ENCODE data around the gene ESR2.

The ESR2 gene

GRCh38 chr14:64114166-64114565, 180.0 kb downstream of the ESR2 start:
- no peak overlapping the region for H3K27ac Mint-ChIP-seq
- no peak overlapping the region for H3K4me3 Mint-ChIP-seq
- ATAC-seq (replicated peaks) (no peak), DNase-seq (no peak)
- no peaks in the 10 kb centered on the region for H3K27me3 Mint-ChIP-seq
- no peaks in the 10 kb centered on the region for H3K4me1 Mint-ChIP-seq
- H3K36me3 Mint-ChIP-seq = peaks cover 3% of the 10 kb centered on the region in 2 donors
- H3K9me3 Mint-ChIP-seq = no peaks in the 10 kb centered on the region

- Mint-ChIP-seq H3K27me3 (no peaks in the 10 kb centered on the region), H3K4me1 (no peaks in the 10 kb centered on the region), H3K27ac (no peak overlapping the region)
Observed at GRCh38 chr14:64112867-64113678, 181.1 kb downstream of the ESR2 start.

GRCh38 chr14:64110802-64111201, 183.4 kb downstream of the ESR2 start:
- Mint-ChIP-seq H3K4me3 (no peak overlapping the region), H3K9me3 (no peaks in the 10 kb centered on the region), H3K27ac (no peak overlapping the region), H3K27me3 (no peaks in the 10 kb centered on the region), H3K4me1 (no peaks in the 10 kb centered on the region), H3K36me3 (peaks cover 3 to 6% of the 10 kb centered on the region in 2 donors)
- ATAC-seq (replicated peaks) (peak in 1 of 2 donors; percentile 29), DNase-seq (no peak)

More at GRCh38 chr14:64112867-64113678, 181.1 kb downstream of the ESR2 start:
- Mint-ChIP-seq H3K4me3 (no peak overlapping the region), H3K9me3 (no peaks in the 10 kb centered on the region), H3K36me3 (peaks cover 3% of the 10 kb centered on the region in 2 donors)
- DNase-seq (no peak), ATAC-seq (replicated peaks) (no peak)

DNA sequence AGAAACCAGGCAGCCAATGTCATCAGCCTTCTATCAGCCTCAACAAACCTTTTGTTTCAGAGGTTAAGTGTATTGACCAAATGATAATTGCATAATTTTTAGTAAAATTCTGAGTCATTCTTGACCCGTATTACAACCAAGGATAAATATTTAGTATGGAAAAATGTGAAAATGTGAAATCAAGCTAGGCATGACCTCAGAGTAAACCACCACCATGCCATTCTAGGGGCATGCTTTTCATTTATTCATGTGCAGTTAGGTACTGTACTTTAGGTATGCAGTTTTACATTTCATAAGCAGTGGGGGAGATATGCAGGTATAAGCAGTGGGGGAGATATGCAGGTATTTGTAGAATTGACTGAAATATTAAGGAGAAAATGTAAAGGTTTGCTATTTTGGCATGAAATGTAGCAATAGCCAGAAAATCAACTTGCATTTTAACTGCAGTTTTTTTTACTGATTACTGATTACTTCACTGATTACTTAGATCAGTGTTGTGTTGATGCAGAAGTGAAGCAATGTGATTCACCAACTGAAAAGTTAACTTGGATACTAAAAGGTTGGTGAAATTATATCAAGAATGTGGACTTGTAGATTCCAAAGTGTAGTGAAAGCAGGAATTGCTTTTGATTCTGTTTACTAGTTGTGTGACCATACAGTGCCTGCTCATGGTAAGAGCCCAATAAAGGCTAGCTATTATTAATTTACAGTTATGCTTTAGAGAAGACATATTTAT, 184.2 kb downstream of the ESR2 start:
- Mint-ChIP-seq H3K36me3 (peaks cover under 1 to 3% of the 10 kb centered on the region in 2 donors), H3K27me3 (no peaks in the 10 kb centered on the region), H3K4me3 (no peak overlapping the region), H3K27ac (no peak overlapping the region), H3K9me3 (no peaks in the 10 kb centered on the region), H3K4me1 (no peaks in the 10 kb centered on the region)
- no peak for ATAC-seq (replicated peaks)
- DNase-seq = no peak

DNA sequence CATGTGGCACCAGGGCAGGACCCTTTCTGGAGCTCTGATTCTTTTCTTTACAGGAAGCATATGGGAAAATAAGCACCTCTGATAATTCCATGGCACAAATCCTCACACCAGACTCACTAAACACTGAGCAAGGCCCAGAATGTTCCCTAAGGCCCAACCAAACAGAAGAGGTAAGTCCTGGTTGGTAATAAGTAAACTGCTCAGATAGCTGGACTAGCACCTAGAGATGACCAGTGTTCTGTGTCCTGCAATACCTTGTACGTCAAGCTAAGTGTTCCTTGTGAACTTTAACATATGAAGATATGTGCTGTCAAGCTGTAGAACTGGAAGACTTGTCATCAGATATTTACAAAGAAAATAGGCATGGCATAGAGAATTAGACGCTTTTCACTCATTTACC, 186.7 kb downstream of the ESR2 start:
- H3K4me3 Mint-ChIP-seq = no peak overlapping the region
- DNase-seq (no peak), ATAC-seq (replicated peaks) (no peak)
- no peak overlapping the region for H3K27ac Mint-ChIP-seq
- H3K36me3 Mint-ChIP-seq = peaks cover 6 to 12% of the 10 kb centered on the region in 2 donors
- no peaks in the 10 kb centered on the region for H3K4me1 Mint-ChIP-seq
- no peaks in the 10 kb centered on the region for H3K27me3 Mint-ChIP-seq
- H3K9me3 Mint-ChIP-seq = no peaks in the 10 kb centered on the region

GRCh38 chr14:64098120-64098519, 196.1 kb downstream of the ESR2 start:
- Mint-ChIP-seq H3K9me3 (no peaks in the 10 kb centered on the region), H3K4me3 (no peak overlapping the region), H3K27me3 (no peaks in the 10 kb centered on the region), H3K4me1 (peaks cover 0 to 2% of the 10 kb centered on the region in 2 donors), H3K27ac (no peak overlapping the region), H3K36me3 (peaks cover 10 to 12% of the 10 kb centered on the region in 2 donors)
- ATAC-seq (replicated peaks) (no peak), DNase-seq (no peak)

- H3K27ac Mint-ChIP-seq = no peak overlapping the region
- H3K4me1 Mint-ChIP-seq = peaks cover 0 to under 1% of the 10 kb centered on the region in 2 donors
- DNase-seq (no peak), ATAC-seq (replicated peaks) (no peak)
- H3K9me3 Mint-ChIP-seq = no peaks in the 10 kb centered on the region
- H3K27me3 Mint-ChIP-seq = no peaks in the 10 kb centered on the region
- H3K4me3 Mint-ChIP-seq = no peak overlapping the region
- peaks cover 4 to 7% of the 10 kb centered on the region in 2 donors for H3K36me3 Mint-ChIP-seq
Observed at GRCh38 chr14:64095620-64096019, 198.6 kb downstream of the ESR2 start.

DNA sequence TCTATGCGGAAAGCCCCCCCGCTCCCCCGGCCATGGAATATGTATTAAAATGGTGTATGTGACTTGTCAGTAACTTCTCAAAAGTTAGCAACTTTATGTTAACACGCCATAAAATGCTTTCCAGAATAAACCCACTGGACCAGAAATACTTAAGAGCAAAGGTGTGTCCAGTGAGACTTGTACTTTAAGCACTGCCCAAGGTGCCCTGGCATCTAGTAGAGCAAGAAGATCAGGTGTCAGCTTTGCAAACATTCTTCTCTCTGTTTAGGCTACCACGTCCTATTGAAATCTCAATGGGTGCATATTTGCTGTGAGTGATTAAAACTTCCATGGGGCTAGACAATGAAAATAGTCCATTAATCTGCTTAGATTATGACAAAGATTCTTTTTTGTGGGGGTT, 201.2 kb downstream of the ESR2 start:
- no peak for ATAC-seq (replicated peaks)
- DNase-seq = no peak
- Mint-ChIP-seq H3K4me3 (no peak overlapping the region), H3K36me3 (peaks cover 0 to 1% of the 10 kb centered on the region in 2 donors), H3K4me1 (no peaks in the 10 kb centered on the region), H3K27me3 (no peaks in the 10 kb centered on the region), H3K27ac (no peak overlapping the region), H3K9me3 (no peaks in the 10 kb centered on the region)

- no peaks in the 10 kb centered on the region for H3K4me1 Mint-ChIP-seq
- no peaks in the 10 kb centered on the region for H3K9me3 Mint-ChIP-seq
- no peak overlapping the region for H3K27ac Mint-ChIP-seq
- ATAC-seq (replicated peaks) = no peak
- H3K27me3 Mint-ChIP-seq = no peaks in the 10 kb centered on the region
- H3K4me3 Mint-ChIP-seq = no peak overlapping the region
- no peak for DNase-seq
- no peaks in the 10 kb centered on the region for H3K36me3 Mint-ChIP-seq
Observed at GRCh38 chr14:64092338-64092737, 201.8 kb downstream of the ESR2 start.

DNA sequence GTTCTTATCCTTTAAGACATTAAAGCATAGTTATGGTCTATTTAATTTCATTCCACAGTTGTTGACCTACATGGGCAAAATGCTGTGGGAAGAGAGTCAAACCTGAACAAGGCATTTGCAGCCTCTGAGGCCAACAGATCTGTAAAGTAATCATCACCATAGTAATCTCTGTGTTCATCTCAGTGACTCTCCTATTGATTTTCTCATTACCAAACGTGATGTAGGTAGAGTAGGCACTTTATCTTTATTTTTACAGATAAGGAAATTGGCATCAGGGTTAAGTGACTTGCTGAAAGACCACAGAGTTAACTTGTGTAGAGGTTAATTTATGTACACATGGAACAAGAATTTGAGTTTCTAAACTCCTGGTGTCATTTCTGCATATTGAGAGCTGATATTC, 203.0 kb downstream of the ESR2 start:
- Mint-ChIP-seq H3K9me3 (no peaks in the 10 kb centered on the region), H3K36me3 (no peaks in the 10 kb centered on the region), H3K27ac (no peak overlapping the region), H3K4me3 (no peak overlapping the region), H3K4me1 (no peaks in the 10 kb centered on the region), H3K27me3 (no peaks in the 10 kb centered on the region)
- DNase-seq = no peak
- ATAC-seq (replicated peaks) = no peak

GRCh38 chr14:64089920-64090319, 204.3 kb downstream of the ESR2 start:
- Mint-ChIP-seq H3K36me3 (no peaks in the 10 kb centered on the region), H3K4me3 (no peak overlapping the region), H3K4me1 (no peaks in the 10 kb centered on the region), H3K27me3 (no peaks in the 10 kb centered on the region), H3K9me3 (no peaks in the 10 kb centered on the region), H3K27ac (no peak overlapping the region)
- no peak for ATAC-seq (replicated peaks)
- DNase-seq = no peak

- H3K4me1 Mint-ChIP-seq = no peaks in the 10 kb centered on the region
- no peak overlapping the region for H3K27ac Mint-ChIP-seq
- ATAC-seq (replicated peaks) (no peak), DNase-seq (no peak)
- no peaks in the 10 kb centered on the region for H3K9me3 Mint-ChIP-seq
- no peaks in the 10 kb centered on the region for H3K36me3 Mint-ChIP-seq
- no peak overlapping the region for H3K4me3 Mint-ChIP-seq
- H3K27me3 Mint-ChIP-seq = no peaks in the 10 kb centered on the region
Observed at GRCh38 chr14:64088647-64088964, 205.6 kb downstream of the ESR2 start.

DNA sequence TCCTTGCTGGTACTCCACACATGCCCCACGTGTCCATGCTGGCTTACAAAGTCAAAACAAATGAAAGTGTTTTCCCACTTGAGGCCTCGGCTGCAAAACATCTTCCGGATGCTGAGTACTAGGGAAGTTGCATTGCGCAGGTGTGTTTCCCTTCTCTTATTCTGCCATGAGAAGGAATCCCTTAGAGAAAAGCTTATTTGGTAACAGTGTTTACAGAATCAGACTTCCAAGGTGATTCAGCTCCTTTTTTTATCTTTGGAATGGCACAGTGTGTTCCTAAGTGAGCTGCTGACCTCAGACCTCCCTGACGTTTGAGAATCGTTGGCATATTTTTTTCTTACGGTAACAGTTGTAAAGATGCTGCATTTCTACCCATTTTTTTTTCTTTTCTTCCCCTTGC, 211.3 kb downstream of the ESR2 start:
- no peak overlapping the region for H3K4me3 Mint-ChIP-seq
- no peak overlapping the region for H3K27ac Mint-ChIP-seq
- peaks cover 0 to 12% of the 10 kb centered on the region in 2 donors for H3K36me3 Mint-ChIP-seq

DNA sequence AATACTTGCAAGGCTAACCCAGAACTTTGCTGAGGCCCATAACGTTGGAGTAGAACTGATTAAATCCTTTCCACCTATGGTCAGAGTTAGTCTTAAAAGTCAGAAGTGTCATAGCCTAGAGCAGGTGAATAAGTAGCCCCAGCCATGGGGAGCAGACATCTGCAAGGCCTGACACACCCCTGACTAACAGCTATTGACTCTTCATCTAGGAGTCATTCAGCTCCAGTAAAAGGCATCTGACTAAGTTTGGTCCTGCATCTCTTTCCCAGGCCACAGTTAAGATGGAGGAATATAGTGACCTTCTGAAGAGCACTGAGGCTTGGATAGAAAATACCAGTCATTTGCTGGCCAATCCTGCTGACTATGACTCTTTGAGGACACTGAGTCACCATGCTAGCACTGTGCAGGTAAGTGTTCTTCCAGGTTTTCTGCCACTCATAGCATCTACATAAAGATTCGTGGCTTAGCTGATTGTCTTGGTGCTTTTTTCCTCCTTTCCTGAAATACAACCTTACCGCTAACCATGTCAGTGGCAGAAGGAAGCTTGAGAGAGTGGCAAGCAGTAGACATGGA, 212.9 kb downstream of the ESR2 start:
- H3K4me3 Mint-ChIP-seq = no peak overlapping the region
- H3K36me3 Mint-ChIP-seq = peaks cover 0 to 12% of the 10 kb centered on the region in 2 donors
- no peak overlapping the region for H3K27ac Mint-ChIP-seq
- no peaks in the 10 kb centered on the region for H3K9me3 Mint-ChIP-seq
- no peak for DNase-seq
- no peaks in the 10 kb centered on the region for H3K27me3 Mint-ChIP-seq
- no peak for ATAC-seq (replicated peaks)
- H3K4me1 Mint-ChIP-seq = no peaks in the 10 kb centered on the region

More for the DNA sequence above, 211.3 kb downstream of the ESR2 start:
- no peak for DNase-seq
- no peaks in the 10 kb centered on the region for H3K9me3 Mint-ChIP-seq
- no peak for ATAC-seq (replicated peaks)
- no peaks in the 10 kb centered on the region for H3K4me1 Mint-ChIP-seq
- H3K27me3 Mint-ChIP-seq = no peaks in the 10 kb centered on the region

DNA sequence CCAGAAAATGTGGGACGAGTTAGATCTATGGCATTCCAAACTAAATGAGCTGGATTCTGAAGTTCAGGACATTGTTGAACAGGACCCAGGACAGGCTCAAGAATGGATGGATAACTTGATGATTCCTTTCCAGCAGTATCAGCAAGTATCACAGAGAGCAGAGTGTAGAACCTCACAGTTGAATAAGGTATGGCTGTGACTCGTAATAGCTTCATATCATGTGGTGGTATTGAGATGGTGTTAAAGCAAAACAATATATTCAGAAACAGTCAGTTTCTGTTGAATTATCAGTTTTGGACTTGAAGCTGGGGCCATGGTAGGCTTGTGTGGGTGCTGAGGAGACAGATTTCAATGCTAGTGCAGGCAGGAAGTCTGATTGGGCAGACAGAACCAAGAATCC, 213.7 kb downstream of the ESR2 start:
- Mint-ChIP-seq H3K4me1 (no peaks in the 10 kb centered on the region), H3K27me3 (no peaks in the 10 kb centered on the region), H3K27ac (no peak overlapping the region), H3K9me3 (no peaks in the 10 kb centered on the region), H3K36me3 (peaks cover 0 to 12% of the 10 kb centered on the region in 2 donors), H3K4me3 (no peak overlapping the region)
- DNase-seq (no peak), ATAC-seq (replicated peaks) (no peak)
